Measurements from ENCODE around the gene TAX1BP1. TPM values are rescaled to one million over a fixed set of nuclear protein-coding genes. Genes with fewer than 3 reads are reported as not detected.

TAX1BP1 gene
- total and polyA plus RNA-seq, 2 of the 13 experiments (the other 11 are each of a cell fraction or from before 2014, with no cell fraction given): 95.2 to 98.9 TPM

DNA sequence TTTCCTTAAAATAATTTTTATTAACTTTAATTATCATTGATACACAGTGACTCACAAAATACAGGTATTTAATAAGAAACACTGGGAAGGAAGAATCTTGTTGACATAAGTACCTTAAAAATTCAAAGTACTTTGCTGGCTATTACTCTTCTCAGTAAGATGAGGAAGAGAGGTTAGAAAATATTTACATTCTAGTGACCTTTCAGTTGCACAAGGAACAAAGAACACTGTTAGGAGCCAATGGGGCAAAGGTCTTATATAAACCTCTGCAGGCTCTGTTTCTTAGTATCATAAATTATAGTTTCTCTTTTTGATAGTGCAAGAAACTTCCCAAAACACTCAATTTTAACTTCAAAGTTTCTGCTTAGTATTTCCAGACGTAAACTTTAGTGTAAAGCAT is 4.8 kb upstream of the TAX1BP1 start (continued):
- TF ChIP-seq RARG (CRISPR knock-in tag; IDR thresholded peaks at IDR 0.05; ENCODE audit: low read depth) (no peak), MBD4 (IDR thresholded peaks at IDR 0.05; ENCODE audit: borderline replicate concordance, low read length) (0 out of 2 replicates have a peak, but pooled peaks have one; percentile 19), SPEN (CRISPR knock-in tag; IDR thresholded peaks at IDR 0.05; ENCODE audit: low read depth) (no peak), TARDBP (CRISPR knock-in tag; IDR thresholded peaks at IDR 0.05) (0 out of 2 replicates have a peak, but pooled peaks have one; percentile 51), PHF5A (CRISPR knock-in tag; IDR thresholded peaks at IDR 0.05; ENCODE audit: low read depth, unreplicated experiment) (no peak), NR2F6 (IDR thresholded peaks at IDR 0.05) (peak; percentile 96), NR2F6 (CRISPR knock-in tag; IDR thresholded peaks at IDR 0.05) (peak; percentile 97), SRY (CRISPR knock-in tag; IDR thresholded peaks at IDR 0.05) (no peak), ZNF530 (CRISPR knock-in tag; IDR thresholded peaks at IDR 0.05; ENCODE audit: low read depth) (no peak), REL (CRISPR knock-in tag; conservative IDR thresholded peaks at IDR 0.05) (no peak), NFIC (IDR thresholded peaks at IDR 0.05; ENCODE audit: low read length) (peak; percentile 58; the same call in 1 of the 2 replicates), CREB1 (IDR thresholded peaks at IDR 0.05) (no peak), CREB1 (CRISPR knock-in tag; IDR thresholded peaks at IDR 0.05) (peak; percentile 45; the same call in 1 of the 2 replicates), ZNF891 (CRISPR knock-in tag; IDR thresholded peaks at IDR 0.05) (no peak), ATM (IDR thresholded peaks at IDR 0.05; ENCODE audit: borderline replicate concordance) (no peak), PAWR (CRISPR knock-in tag; IDR thresholded peaks at IDR 0.05; ENCODE audit: borderline replicate concordance) (no peak)
- TF ChIP-seq, protein P1, sequence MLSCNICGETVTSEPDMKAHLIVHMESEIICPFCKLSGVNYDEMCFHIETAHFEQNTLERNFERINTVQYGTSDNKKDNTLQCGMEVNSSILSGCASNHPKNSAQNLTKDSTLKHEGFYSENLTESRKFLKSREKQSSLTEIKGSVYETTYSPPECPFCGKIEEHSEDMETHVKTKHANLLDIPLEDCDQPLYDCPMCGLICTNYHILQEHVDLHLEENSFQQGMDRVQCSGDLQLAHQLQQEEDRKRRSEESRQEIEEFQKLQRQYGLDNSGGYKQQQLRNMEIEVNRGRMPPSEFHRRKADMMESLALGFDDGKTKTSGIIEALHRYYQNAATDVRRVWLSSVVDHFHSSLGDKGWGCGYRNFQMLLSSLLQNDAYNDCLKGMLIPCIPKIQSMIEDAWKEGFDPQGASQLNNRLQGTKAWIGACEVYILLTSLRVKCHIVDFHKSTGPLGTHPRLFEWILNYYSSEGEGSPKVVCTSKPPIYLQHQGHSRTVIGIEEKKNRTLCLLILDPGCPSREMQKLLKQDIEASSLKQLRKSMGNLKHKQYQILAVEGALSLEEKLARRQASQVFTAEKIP (CRISPR knock-in tag; IDR thresholded peaks at IDR 0.05; ENCODE audit: borderline replicate concordance): no peak
- TF ChIP-seq, protein P2, sequence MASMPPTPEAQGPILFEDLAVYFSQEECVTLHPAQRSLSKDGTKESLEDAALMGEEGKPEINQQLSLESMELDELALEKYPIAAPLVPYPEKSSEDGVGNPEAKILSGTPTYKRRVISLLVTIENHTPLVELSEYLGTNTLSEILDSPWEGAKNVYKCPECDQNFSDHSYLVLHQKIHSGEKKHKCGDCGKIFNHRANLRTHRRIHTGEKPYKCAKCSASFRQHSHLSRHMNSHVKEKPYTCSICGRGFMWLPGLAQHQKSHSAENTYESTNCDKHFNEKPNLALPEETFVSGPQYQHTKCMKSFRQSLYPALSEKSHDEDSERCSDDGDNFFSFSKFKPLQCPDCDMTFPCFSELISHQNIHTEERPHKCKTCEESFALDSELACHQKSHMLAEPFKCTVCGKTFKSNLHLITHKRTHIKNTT (CRISPR knock-in tag; IDR thresholded peaks at IDR 0.05): no peak
- TF ChIP-seq, protein P3, sequence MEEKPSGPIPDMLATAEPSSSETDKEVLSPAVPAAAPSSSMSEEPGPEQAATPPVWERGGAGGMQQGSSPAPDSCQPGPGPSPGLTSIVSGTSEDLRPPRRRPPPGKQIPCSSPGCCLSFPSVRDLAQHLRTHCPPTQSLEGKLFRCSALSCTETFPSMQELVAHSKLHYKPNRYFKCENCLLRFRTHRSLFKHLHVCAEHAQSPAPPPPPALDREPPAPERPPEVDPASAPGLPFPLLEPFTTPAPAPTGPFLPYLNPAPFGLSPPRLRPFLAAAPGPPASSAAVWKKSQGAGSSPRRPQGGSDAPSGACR (CRISPR knock-in tag; IDR thresholded peaks at IDR 0.05): no peak
- TF ChIP-seq, protein P4, sequence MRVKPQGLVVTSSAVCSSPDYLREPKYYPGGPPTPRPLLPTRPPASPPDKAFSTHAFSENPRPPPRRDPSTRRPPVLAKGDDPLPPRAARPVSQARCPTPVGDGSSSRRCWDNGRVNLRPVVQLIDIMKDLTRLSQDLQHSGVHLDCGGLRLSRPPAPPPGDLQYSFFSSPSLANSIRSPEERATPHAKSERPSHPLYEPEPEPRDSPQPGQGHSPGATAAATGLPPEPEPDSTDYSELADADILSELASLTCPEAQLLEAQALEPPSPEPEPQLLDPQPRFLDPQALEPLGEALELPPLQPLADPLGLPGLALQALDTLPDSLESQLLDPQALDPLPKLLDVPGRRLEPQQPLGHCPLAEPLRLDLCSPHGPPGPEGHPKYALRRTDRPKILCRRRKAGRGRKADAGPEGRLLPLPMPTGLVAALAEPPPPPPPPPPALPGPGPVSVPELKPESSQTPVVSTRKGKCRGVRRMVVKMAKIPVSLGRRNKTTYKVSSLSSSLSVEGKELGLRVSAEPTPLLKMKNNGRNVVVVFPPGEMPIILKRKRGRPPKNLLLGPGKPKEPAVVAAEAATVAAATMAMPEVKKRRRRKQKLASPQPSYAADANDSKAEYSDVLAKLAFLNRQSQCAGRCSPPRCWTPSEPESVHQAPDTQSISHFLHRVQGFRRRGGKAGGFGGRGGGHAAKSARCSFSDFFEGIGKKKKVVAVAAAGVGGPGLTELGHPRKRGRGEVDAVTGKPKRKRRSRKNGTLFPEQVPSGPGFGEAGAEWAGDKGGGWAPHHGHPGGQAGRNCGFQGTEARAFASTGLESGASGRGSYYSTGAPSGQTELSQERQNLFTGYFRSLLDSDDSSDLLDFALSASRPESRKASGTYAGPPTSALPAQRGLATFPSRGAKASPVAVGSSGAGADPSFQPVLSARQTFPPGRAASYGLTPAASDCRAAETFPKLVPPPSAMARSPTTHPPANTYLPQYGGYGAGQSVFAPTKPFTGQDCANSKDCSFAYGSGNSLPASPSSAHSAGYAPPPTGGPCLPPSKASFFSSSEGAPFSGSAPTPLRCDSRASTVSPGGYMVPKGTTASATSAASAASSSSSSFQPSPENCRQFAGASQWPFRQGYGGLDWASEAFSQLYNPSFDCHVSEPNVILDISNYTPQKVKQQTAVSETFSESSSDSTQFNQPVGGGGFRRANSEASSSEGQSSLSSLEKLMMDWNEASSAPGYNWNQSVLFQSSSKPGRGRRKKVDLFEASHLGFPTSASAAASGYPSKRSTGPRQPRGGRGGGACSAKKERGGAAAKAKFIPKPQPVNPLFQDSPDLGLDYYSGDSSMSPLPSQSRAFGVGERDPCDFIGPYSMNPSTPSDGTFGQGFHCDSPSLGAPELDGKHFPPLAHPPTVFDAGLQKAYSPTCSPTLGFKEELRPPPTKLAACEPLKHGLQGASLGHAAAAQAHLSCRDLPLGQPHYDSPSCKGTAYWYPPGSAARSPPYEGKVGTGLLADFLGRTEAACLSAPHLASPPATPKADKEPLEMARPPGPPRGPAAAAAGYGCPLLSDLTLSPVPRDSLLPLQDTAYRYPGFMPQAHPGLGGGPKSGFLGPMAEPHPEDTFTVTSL (CRISPR knock-in tag; IDR thresholded peaks at IDR 0.05; ENCODE audit: borderline replicate concordance): peak; percentile 21; the same call in 1 of the 2 replicates
- TF ChIP-seq, protein P5, sequence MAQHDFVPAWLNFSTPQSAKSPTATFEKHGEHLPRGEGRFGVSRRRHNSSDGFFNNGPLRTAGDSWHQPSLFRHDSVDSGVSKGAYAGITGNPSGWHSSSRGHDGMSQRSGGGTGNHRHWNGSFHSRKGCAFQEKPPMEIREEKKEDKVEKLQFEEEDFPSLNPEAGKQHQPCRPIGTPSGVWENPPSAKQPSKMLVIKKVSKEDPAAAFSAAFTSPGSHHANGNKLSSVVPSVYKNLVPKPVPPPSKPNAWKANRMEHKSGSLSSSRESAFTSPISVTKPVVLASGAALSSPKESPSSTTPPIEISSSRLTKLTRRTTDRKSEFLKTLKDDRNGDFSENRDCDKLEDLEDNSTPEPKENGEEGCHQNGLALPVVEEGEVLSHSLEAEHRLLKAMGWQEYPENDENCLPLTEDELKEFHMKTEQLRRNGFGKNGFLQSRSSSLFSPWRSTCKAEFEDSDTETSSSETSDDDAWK (CRISPR knock-in tag; IDR thresholded peaks at IDR 0.05): no peak
